ENCODE results near the gene DHFR2.

DNA sequence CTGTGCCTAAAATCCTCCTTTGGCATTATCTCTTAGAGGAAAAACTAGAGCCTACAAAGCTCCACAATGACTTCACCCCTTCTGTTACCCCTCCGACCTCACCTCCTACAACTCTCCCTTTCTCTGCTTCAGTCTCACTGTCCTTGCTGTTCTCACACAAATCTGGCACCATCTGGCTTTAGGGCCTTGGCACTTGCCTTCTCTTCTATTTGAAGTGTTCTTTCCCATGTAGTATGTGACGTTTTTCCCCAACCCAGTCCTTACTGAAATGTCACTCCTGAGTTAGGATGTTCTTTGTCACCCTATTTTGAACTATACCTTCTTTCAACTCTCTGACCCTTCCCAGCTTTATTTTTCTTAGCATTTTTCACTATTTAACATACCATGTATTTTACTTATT lies 43.1 kb downstream of the DHFR2 start:
- TF ChIP-seq, protein P1, sequence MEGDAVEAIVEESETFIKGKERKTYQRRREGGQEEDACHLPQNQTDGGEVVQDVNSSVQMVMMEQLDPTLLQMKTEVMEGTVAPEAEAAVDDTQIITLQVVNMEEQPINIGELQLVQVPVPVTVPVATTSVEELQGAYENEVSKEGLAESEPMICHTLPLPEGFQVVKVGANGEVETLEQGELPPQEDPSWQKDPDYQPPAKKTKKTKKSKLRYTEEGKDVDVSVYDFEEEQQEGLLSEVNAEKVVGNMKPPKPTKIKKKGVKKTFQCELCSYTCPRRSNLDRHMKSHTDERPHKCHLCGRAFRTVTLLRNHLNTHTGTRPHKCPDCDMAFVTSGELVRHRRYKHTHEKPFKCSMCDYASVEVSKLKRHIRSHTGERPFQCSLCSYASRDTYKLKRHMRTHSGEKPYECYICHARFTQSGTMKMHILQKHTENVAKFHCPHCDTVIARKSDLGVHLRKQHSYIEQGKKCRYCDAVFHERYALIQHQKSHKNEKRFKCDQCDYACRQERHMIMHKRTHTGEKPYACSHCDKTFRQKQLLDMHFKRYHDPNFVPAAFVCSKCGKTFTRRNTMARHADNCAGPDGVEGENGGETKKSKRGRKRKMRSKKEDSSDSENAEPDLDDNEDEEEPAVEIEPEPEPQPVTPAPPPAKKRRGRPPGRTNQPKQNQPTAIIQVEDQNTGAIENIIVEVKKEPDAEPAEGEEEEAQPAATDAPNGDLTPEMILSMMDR (IDR thresholded peaks at IDR 0.05; ENCODE audit: low read depth, low read length, missing input control), result no peak
- TF ChIP-seq RAD21 (IDR thresholded peaks at IDR 0.05) (no peak), HNF4A (conservative IDR thresholded peaks at IDR 0.05) (no peak), SP1 (IDR thresholded peaks at IDR 0.05) (no peak), EGR1 (IDR thresholded peaks at IDR 0.05; ENCODE audit: low read depth in 2 of 2) (no peak), YY1 (IDR thresholded peaks at IDR 0.05) (no peak), TAF1 (conservative IDR thresholded peaks at IDR 0.05) (no peak)
- TF ChIP-seq, protein P2, sequence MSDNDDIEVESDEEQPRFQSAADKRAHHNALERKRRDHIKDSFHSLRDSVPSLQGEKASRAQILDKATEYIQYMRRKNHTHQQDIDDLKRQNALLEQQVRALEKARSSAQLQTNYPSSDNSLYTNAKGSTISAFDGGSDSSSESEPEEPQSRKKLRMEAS (IDR thresholded peaks at IDR 0.05), result no peak
- TF ChIP-seq, protein P3, sequence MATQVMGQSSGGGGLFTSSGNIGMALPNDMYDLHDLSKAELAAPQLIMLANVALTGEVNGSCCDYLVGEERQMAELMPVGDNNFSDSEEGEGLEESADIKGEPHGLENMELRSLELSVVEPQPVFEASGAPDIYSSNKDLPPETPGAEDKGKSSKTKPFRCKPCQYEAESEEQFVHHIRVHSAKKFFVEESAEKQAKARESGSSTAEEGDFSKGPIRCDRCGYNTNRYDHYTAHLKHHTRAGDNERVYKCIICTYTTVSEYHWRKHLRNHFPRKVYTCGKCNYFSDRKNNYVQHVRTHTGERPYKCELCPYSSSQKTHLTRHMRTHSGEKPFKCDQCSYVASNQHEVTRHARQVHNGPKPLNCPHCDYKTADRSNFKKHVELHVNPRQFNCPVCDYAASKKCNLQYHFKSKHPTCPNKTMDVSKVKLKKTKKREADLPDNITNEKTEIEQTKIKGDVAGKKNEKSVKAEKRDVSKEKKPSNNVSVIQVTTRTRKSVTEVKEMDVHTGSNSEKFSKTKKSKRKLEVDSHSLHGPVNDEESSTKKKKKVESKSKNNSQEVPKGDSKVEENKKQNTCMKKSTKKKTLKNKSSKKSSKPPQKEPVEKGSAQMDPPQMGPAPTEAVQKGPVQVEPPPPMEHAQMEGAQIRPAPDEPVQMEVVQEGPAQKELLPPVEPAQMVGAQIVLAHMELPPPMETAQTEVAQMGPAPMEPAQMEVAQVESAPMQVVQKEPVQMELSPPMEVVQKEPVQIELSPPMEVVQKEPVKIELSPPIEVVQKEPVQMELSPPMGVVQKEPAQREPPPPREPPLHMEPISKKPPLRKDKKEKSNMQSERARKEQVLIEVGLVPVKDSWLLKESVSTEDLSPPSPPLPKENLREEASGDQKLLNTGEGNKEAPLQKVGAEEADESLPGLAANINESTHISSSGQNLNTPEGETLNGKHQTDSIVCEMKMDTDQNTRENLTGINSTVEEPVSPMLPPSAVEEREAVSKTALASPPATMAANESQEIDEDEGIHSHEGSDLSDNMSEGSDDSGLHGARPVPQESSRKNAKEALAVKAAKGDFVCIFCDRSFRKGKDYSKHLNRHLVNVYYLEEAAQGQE (IDR thresholded peaks at IDR 0.05), result no peak

All from liver (tissue), 3 donors.